ENCODE measurements around the gene PCGF3.
A peak's percentile ranks its signal among the peaks of the same experiment; 100 is the strongest.

PCGF3 gene

DNA sequence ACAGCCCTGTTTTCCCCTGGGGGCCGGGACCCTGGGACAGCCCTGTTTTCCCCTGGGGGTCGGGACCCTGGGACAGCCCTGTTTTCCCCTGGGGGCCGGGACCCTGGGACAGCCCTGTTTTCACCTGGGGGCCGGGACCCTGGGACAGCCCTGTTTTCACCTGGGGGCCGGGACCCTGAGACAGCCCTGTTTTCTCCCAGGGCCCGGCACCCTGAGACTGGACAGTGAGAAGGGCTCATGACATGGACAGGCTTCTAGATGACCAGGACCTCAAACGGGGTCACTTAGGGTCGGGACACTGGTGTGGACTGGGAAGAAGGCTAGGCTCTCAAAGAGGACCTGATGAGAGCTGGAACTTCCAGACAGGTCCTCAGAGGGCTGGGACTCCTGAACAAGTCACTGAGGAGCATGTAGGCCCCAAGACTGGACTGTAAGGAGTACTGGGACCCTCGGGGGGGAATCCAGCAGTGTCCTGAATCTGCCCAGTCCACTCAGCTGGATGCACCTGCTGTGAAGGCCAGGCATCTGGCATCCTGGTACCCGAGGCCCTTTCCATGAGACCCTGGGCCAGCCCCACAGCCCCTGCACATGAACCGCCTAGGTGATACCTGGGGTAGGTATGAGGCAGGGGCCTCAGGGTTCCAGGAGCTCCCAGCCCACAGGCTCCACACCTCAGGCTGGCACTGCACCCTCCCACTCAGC is 2.4 kb downstream of the PCGF3 start:
- H3K4me2 ChIP-seq (ENCODE audit: low read length) = no peak overlapping the region
- no peak overlapping the region for H3K18ac ChIP-seq (ENCODE audit: low read length)
- H3K79me2 ChIP-seq (ENCODE audit: control insufficient read depth, insufficient read depth, low read length) = peaks cover 49% of the 10 kb centered on the region
- DNase-seq = no peak
- no peaks in the 10 kb centered on the region for H3K36me3 ChIP-seq (ENCODE audit: control insufficient read depth, insufficient read depth, low read length)
- no peak overlapping the region for H3K9ac ChIP-seq (ENCODE audit: low read length)
- H3K4me3 ChIP-seq (ENCODE audit: low read length) = no peak overlapping the region
- WGBS (ENCODE audit: extremely low coverage, insufficient coverage, low lambda C conversion rate) = no CpG with 5 or more reads among the region's 11 CpGs
- peak overlapping the region; percentile 25 for H3K56ac ChIP-seq (ENCODE audit: low read length)
- no peak overlapping the region for H2BK120ac ChIP-seq (ENCODE audit: low read depth, low read length)
- H3K4ac ChIP-seq (ENCODE audit: low read depth, low read length) = no peak overlapping the region
- no peak overlapping the region for H3K27ac ChIP-seq (ENCODE audit: low read depth, low read length)
- no peak overlapping the region for H2BK5ac ChIP-seq (ENCODE audit: low read length)
- no peak overlapping the region for H4K5ac ChIP-seq (ENCODE audit: low read length)
- no peaks in the 10 kb centered on the region for H3K27me3 ChIP-seq (ENCODE audit: insufficient read depth, low read length, poor library complexity)
- no peaks in the 10 kb centered on the region for H3K4me1 ChIP-seq (ENCODE audit: control insufficient read depth, low read depth, low read length)
- H2BK15ac ChIP-seq (replicated peaks; ENCODE audit: low read depth) = no peak overlapping the region
- H4K8ac ChIP-seq (ENCODE audit: low read depth, low read length) = no peak overlapping the region
- H3K23ac ChIP-seq (ENCODE audit: low read length) = no peak overlapping the region
- no peak overlapping the region for H2AK5ac ChIP-seq (ENCODE audit: low read length)
- peaks cover 25% of the 10 kb centered on the region for H3K79me1 ChIP-seq (ENCODE audit: low read length)

GRCh38 chr4:708631-708933 is 3.0 kb downstream of the PCGF3 start:
- H3K9ac ChIP-seq (ENCODE audit: low read length) = no peak overlapping the region
- no peak overlapping the region for H2BK5ac ChIP-seq (ENCODE audit: low read length)
- no peak overlapping the region for H3K18ac ChIP-seq (ENCODE audit: low read length)
- H3K23ac ChIP-seq (ENCODE audit: low read length) = no peak overlapping the region
- no peak overlapping the region for H3K4ac ChIP-seq (ENCODE audit: low read depth, low read length)
- H3K4me3 ChIP-seq (ENCODE audit: low read length) = no peak overlapping the region
- H3K4me1 ChIP-seq (ENCODE audit: control insufficient read depth, low read depth, low read length) = no peaks in the 10 kb centered on the region
- H2AK5ac ChIP-seq (ENCODE audit: low read length) = no peak overlapping the region
- no peaks in the 10 kb centered on the region for H3K27me3 ChIP-seq (ENCODE audit: insufficient read depth, low read length, poor library complexity)
- H3K36me3 ChIP-seq (ENCODE audit: control insufficient read depth, insufficient read depth, low read length) = no peaks in the 10 kb centered on the region
- no peak overlapping the region for H3K4me2 ChIP-seq (ENCODE audit: low read length)
- DNase-seq = no peak
- no peak overlapping the region for H4K8ac ChIP-seq (ENCODE audit: low read depth, low read length)
- H2BK15ac ChIP-seq (replicated peaks; ENCODE audit: low read depth) = no peak overlapping the region
- no peak overlapping the region for H3K27ac ChIP-seq (ENCODE audit: low read depth, low read length)
- H3K79me1 ChIP-seq (ENCODE audit: low read length) = peaks cover 29% of the 10 kb centered on the region
- H3K79me2 ChIP-seq (ENCODE audit: control insufficient read depth, insufficient read depth, low read length) = peaks cover 54% of the 10 kb centered on the region
- H2BK120ac ChIP-seq (ENCODE audit: low read depth, low read length) = no peak overlapping the region
- no CpG with 5 or more reads among the region's 6 CpGs for WGBS (ENCODE audit: extremely low coverage, insufficient coverage, low lambda C conversion rate)
- H3K56ac ChIP-seq (ENCODE audit: low read length) = peak overlapping the region; percentile 25
- no peak overlapping the region for H4K5ac ChIP-seq (ENCODE audit: low read length)

GRCh38 chr4:709348-709747 is 3.7 kb downstream of the PCGF3 start:
- Histone ChIP-seq H3K36me3 (ENCODE audit: control insufficient read depth, insufficient read depth, low read length) (no peaks in the 10 kb centered on the region), H4K8ac (ENCODE audit: low read depth, low read length) (no peak overlapping the region), H3K18ac (ENCODE audit: low read length) (no peak overlapping the region), H3K27ac (ENCODE audit: low read depth, low read length) (no peak overlapping the region), H4K5ac (ENCODE audit: low read length) (no peak overlapping the region), H2AK5ac (ENCODE audit: low read length) (no peak overlapping the region), H2BK120ac (ENCODE audit: low read depth, low read length) (no peak overlapping the region), H3K79me1 (ENCODE audit: low read length) (peaks cover 35% of the 10 kb centered on the region), H3K4me3 (ENCODE audit: low read length) (no peak overlapping the region), H3K4me1 (ENCODE audit: control insufficient read depth, low read depth, low read length) (no peaks in the 10 kb centered on the region), H3K27me3 (ENCODE audit: insufficient read depth, low read length, poor library complexity) (no peaks in the 10 kb centered on the region), H3K23ac (ENCODE audit: low read length) (no peak overlapping the region), H3K4ac (ENCODE audit: low read depth, low read length) (no peak overlapping the region), H3K4me2 (ENCODE audit: low read length) (no peak overlapping the region), H2BK15ac (replicated peaks; ENCODE audit: low read depth) (no peak overlapping the region), H3K79me2 (ENCODE audit: control insufficient read depth, insufficient read depth, low read length) (peaks cover 61% of the 10 kb centered on the region), H3K9ac (ENCODE audit: low read length) (no peak overlapping the region), H2BK5ac (ENCODE audit: low read length) (no peak overlapping the region), H3K56ac (ENCODE audit: low read length) (no peak overlapping the region)
- WGBS (ENCODE audit: extremely low coverage, insufficient coverage, low lambda C conversion rate) = no CpG with 5 or more reads among the region's 6 CpGs
- no peak for DNase-seq

- Histone ChIP-seq H3K56ac (ENCODE audit: low read length) (no peak overlapping the region), H3K36me3 (ENCODE audit: control insufficient read depth, insufficient read depth, low read length) (no peaks in the 10 kb centered on the region), H4K8ac (ENCODE audit: low read depth, low read length) (no peak overlapping the region), H3K4me1 (ENCODE audit: control insufficient read depth, low read depth, low read length) (no peaks in the 10 kb centered on the region), H3K27ac (ENCODE audit: low read depth, low read length) (no peak overlapping the region), H2AK5ac (ENCODE audit: low read length) (no peak overlapping the region), H2BK5ac (ENCODE audit: low read length) (no peak overlapping the region), H2BK120ac (ENCODE audit: low read depth, low read length) (no peak overlapping the region), H3K79me1 (ENCODE audit: low read length) (peaks cover 39% of the 10 kb centered on the region), H3K18ac (ENCODE audit: low read length) (no peak overlapping the region), H3K27me3 (ENCODE audit: insufficient read depth, low read length, poor library complexity) (no peaks in the 10 kb centered on the region), H4K5ac (ENCODE audit: low read length) (no peak overlapping the region), H3K4me2 (ENCODE audit: low read length) (no peak overlapping the region), H3K79me2 (ENCODE audit: control insufficient read depth, insufficient read depth, low read length) (peaks cover 69% of the 10 kb centered on the region), H3K23ac (ENCODE audit: low read length) (peak overlapping the region; percentile 99), H3K4me3 (ENCODE audit: low read length) (no peak overlapping the region), H2BK15ac (replicated peaks; ENCODE audit: low read depth) (no peak overlapping the region), H3K4ac (ENCODE audit: low read depth, low read length) (no peak overlapping the region), H3K9ac (ENCODE audit: low read length) (no peak overlapping the region)
- no CpG with 5 or more reads among the region's 9 CpGs for WGBS (ENCODE audit: extremely low coverage, insufficient coverage, low lambda C conversion rate)
- no peak for DNase-seq
These were observed 4.5 kb downstream of the PCGF3 start for GRCh38 chr4:710116-710515.

- H3K4me2 ChIP-seq (ENCODE audit: low read length) = no peak overlapping the region
- H3K9ac ChIP-seq (ENCODE audit: low read length) = no peak overlapping the region
- H3K4me3 ChIP-seq (ENCODE audit: low read length) = no peak overlapping the region
- H3K4me1 ChIP-seq (ENCODE audit: control insufficient read depth, low read depth, low read length) = no peaks in the 10 kb centered on the region
- no peak for DNase-seq
- no peaks in the 10 kb centered on the region for H3K27me3 ChIP-seq (ENCODE audit: insufficient read depth, low read length, poor library complexity)
- peaks cover 40% of the 10 kb centered on the region for H3K79me1 ChIP-seq (ENCODE audit: low read length)
- H3K18ac ChIP-seq (ENCODE audit: low read length) = no peak overlapping the region
- no peak overlapping the region for H3K4ac ChIP-seq (ENCODE audit: low read depth, low read length)
- no peak overlapping the region for H2BK15ac ChIP-seq (replicated peaks; ENCODE audit: low read depth)
- no peak overlapping the region for H2BK120ac ChIP-seq (ENCODE audit: low read depth, low read length)
- WGBS (ENCODE audit: extremely low coverage, insufficient coverage, low lambda C conversion rate) = no CpG with 5 or more reads among the region's 13 CpGs
- no peak overlapping the region for H2AK5ac ChIP-seq (ENCODE audit: low read length)
- H4K8ac ChIP-seq (ENCODE audit: low read depth, low read length) = no peak overlapping the region
- no peak overlapping the region for H3K27ac ChIP-seq (ENCODE audit: low read depth, low read length)
- H3K36me3 ChIP-seq (ENCODE audit: control insufficient read depth, insufficient read depth, low read length) = no peaks in the 10 kb centered on the region
- H3K79me2 ChIP-seq (ENCODE audit: control insufficient read depth, insufficient read depth, low read length) = peaks cover 70% of the 10 kb centered on the region
- H2BK5ac ChIP-seq (ENCODE audit: low read length) = no peak overlapping the region
- H3K56ac ChIP-seq (ENCODE audit: low read length) = no peak overlapping the region
- no peak overlapping the region for H4K5ac ChIP-seq (ENCODE audit: low read length)
- no peak overlapping the region for H3K23ac ChIP-seq (ENCODE audit: low read length)
These were observed 5.3 kb downstream of the PCGF3 start for GRCh38 chr4:710916-711315.

DNA sequence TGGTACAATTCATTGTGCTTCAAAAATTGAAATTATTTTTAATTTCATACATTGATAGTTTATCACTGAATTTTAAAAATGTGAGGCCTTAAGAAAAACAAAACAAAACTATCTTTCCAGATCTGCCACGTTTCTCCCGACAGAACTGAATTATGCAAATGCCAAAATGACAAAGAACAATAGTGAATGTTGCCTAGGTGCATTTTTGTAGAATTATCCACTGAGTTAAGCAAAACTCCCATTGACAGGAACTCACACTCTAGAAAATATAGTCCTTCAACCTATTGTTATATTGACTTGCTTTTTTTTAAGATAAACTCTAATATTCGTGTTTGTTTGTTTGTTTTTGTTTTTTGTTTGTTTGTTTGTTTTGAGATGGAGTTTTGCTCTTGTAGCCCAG is 6.5 kb downstream of the PCGF3 start:
- no peak overlapping the region for H2BK15ac ChIP-seq (replicated peaks; ENCODE audit: low read depth)
- H3K4me2 ChIP-seq (ENCODE audit: low read length) = no peak overlapping the region
- no peak overlapping the region for H3K18ac ChIP-seq (ENCODE audit: low read length)
- H2BK120ac ChIP-seq (ENCODE audit: low read depth, low read length) = no peak overlapping the region
- no peaks in the 10 kb centered on the region for H3K36me3 ChIP-seq (ENCODE audit: control insufficient read depth, insufficient read depth, low read length)
- DNase-seq = no peak
- peaks cover 38% of the 10 kb centered on the region for H3K79me1 ChIP-seq (ENCODE audit: low read length)
- no CpG with 5 or more reads among the region's 3 CpGs for WGBS (ENCODE audit: extremely low coverage, insufficient coverage, low lambda C conversion rate)
- no peak overlapping the region for H4K5ac ChIP-seq (ENCODE audit: low read length)
- H3K9ac ChIP-seq (ENCODE audit: low read length) = no peak overlapping the region
- no peaks in the 10 kb centered on the region for H3K4me1 ChIP-seq (ENCODE audit: control insufficient read depth, low read depth, low read length)
- H3K27me3 ChIP-seq (ENCODE audit: insufficient read depth, low read length, poor library complexity) = no peaks in the 10 kb centered on the region
- H3K79me2 ChIP-seq (ENCODE audit: control insufficient read depth, insufficient read depth, low read length) = peaks cover 62% of the 10 kb centered on the region
- H3K27ac ChIP-seq (ENCODE audit: low read depth, low read length) = no peak overlapping the region
- no peak overlapping the region for H3K56ac ChIP-seq (ENCODE audit: low read length)
- no peak overlapping the region for H4K8ac ChIP-seq (ENCODE audit: low read depth, low read length)
- no peak overlapping the region for H3K4me3 ChIP-seq (ENCODE audit: low read length)
- H3K23ac ChIP-seq (ENCODE audit: low read length) = no peak overlapping the region
- no peak overlapping the region for H2AK5ac ChIP-seq (ENCODE audit: low read length)
- H2BK5ac ChIP-seq (ENCODE audit: low read length) = no peak overlapping the region
- no peak overlapping the region for H3K4ac ChIP-seq (ENCODE audit: low read depth, low read length)
